Measurements from ENCODE around the gene MAP3K7CL. TPM values are rescaled to one million over a fixed set of nuclear protein-coding genes. Genes with fewer than 3 reads are reported as not detected.

MAP3K7CL gene
- total RNA-seq, 2 donors from 2014 or later, result 4.0 to 4.4 TPM

- DNase-seq (no peak), ATAC-seq (no peak)
- intact Hi-C loops (cut with DNase I, micrococcal nuclease), result no loop called here
These were observed 54.7 kb downstream of the MAP3K7CL start for GRCh38 chr21:29185172-29185571.

GRCh38 chr21:29185633-29186032 is 55.2 kb downstream of the MAP3K7CL start:
- no peak for DNase-seq
- intact Hi-C loops (cut with DNase I, micrococcal nuclease), result no loop called here
- ATAC-seq, result no peak

GRCh38 chr21:29186246-29186645 is 55.8 kb downstream of the MAP3K7CL start:
- DNase-seq (no peak), ATAC-seq (no peak)
- intact Hi-C loops (cut with DNase I, micrococcal nuclease), result no loop called here

DNA sequence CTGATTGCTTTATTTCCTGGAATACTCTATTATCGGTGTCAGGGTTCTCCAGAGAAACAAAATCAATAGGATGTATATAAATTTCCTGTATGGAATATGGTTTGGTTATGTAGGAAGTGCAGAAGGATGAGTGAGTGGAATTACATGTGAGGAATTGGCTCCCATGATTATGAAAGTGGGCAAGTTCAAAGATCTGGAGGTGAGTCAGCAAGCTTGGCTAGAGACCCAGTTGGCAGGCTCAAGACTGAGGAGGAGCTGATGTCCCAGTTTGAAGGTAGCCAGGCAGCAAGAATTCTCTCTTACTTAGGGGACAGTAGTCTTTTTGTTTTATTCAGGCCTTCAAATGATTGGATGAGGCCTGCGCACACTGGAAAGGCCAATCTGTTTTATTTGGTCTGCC is 57.5 kb downstream of the MAP3K7CL start:
- ATAC-seq (peak; percentile 40), DNase-seq (no peak)
- intact Hi-C loops (cut with DNase I, micrococcal nuclease), result no loop called here

DNA sequence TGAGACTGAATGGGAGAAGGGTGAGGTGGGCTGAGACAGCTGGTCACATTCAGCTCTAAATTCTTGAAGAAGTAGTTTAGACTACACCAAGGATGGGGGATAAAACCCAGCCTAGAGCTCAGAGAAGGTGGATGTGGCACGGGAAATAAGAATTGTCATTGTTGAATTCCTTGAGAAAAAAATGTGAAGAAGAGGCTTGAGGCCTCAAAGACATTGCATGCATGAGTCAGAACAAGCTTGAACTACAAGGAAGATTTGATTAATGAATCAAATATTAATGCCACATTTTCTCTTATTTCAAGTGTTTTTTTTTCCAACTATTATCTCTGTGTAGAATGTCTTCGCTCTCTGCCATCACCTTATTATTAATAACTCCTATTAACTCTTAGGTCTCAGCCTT is 58.9 kb downstream of the MAP3K7CL start:
- DNase-seq (no peak), ATAC-seq (no peak)
- intact Hi-C loops (cut with DNase I, micrococcal nuclease), result no loop called here

- intact Hi-C loops (cut with DNase I, micrococcal nuclease), result no loop called here
- DNase-seq (no peak), ATAC-seq (no peak)
These were observed 60.5 kb downstream of the MAP3K7CL start for GRCh38 chr21:29190923-29191331.

GRCh38 chr21:29193072-29193471 is 62.6 kb downstream of the MAP3K7CL start:
- intact Hi-C loops (cut with DNase I, micrococcal nuclease), result no loop called here
- DNase-seq (no peak), ATAC-seq (no peak)

GRCh38 chr21:29193901-29194300 is 63.5 kb downstream of the MAP3K7CL start:
- DNase-seq, result no peak
- intact Hi-C loops (cut with DNase I, micrococcal nuclease), result no loop called here
- no peak for ATAC-seq

DNA sequence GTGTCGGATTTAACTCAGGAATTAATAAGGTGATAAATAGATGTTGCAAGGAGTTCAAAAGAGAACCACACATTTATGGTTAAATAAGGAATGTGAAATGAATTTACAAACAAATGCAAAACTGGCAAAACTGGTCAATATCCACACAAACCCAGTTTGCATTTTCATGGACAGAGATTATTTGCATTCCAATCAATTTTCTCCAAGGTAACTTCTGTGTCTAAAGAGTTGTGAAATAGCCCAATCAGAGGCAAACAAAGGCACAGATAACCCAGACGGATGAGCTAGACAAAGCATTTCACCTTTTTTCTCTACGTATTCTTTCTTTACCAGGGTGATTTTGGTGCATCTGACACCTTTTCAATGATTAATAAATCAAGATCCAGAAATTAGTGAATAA is 63.9 kb downstream of the MAP3K7CL start:
- intact Hi-C loops (cut with DNase I, micrococcal nuclease), result no loop called here
- ATAC-seq, result no peak
- no peak for DNase-seq

DNA sequence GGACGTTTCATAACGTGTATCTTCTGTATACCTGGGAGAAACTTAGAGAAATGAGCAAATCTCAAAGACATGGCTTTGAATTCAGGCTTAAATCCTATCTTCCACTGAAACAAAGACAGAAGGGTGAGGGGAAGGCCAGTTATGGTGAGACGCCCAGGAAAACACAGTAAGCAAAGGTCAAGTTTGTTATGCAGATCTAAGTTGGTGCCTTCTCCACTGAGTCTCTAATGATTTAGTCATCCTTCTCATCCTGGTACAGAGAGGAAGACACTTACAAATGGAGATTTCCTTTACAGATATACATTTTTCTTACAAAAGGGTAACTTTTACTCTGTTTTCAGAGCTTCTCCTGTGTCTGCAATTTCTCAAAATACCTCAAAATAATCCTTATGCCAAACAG is 64.4 kb downstream of the MAP3K7CL start:
- intact Hi-C loops (cut with DNase I, micrococcal nuclease), result no loop called here
- ATAC-seq, result no peak
- no peak for DNase-seq

DNA sequence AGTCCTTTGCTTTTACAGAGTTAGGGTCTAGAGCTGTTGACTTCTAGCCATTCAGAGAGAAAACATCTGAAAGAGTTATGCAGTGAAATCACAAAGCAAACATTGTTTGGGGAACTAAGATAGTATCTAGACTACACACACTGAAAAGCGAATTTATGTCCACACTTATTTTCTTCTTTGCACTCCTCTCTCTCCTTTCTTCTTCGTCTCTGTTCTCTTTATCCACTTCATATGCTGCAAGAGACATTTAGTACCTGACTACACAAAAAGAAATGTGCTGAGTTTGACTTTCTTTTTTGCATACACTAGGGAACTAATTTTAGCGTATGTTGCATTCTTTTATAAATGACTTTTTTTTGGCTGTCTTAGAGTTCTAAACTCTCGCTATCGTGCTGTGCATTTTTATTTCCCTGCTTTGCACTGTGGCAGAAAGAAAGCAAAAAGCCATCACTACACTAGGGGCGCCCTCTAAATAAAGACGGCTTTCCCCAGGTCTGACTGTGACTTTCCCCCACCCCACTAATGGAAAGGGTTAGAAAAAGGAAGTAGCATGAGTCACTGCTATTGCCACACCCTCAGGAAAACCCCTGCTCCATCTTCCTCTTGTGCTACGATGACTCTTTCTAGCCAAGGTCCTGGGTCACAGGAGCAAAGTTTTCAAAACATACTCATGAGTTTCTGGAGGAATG is 65.7 kb downstream of the MAP3K7CL start:
- ATAC-seq (peak; percentile 86), DNase-seq (peak; percentile 25 to 58)
- intact Hi-C loops (cut with DNase I, micrococcal nuclease), result no loop called here

- intact Hi-C loops (cut with DNase I, micrococcal nuclease), result no loop called here
- ATAC-seq (no peak), DNase-seq (no peak)
These were observed 66.3 kb downstream of the MAP3K7CL start for GRCh38 chr21:29196670-29197191.

- intact Hi-C loops (cut with DNase I, micrococcal nuclease), result no loop called here
- ATAC-seq (no peak), DNase-seq (no peak)
These were observed 70.7 kb downstream of the MAP3K7CL start for GRCh38 chr21:29201186-29201585.

DNA sequence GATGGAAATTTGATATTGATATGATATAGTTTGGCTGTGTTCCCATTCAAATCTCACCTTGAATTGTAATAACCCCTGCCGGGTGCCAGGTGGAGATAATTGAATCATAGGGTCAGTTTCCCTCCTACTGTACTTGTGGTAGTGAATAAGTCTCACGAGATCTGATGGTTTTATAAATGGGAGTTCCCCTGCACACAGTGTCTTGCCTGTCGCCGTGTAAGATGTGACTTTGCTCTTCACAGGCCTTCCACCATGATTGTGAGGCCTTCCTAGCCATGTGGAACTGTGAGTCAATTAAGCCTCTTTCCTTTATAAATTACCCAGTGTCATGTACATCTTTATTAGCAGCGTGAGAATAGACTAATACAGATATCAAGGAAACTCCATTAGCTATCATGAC is 74.6 kb downstream of the MAP3K7CL start:
- no peak for ATAC-seq
- DNase-seq, result no peak
- intact Hi-C loops (cut with DNase I, micrococcal nuclease), result no loop called here

DNA sequence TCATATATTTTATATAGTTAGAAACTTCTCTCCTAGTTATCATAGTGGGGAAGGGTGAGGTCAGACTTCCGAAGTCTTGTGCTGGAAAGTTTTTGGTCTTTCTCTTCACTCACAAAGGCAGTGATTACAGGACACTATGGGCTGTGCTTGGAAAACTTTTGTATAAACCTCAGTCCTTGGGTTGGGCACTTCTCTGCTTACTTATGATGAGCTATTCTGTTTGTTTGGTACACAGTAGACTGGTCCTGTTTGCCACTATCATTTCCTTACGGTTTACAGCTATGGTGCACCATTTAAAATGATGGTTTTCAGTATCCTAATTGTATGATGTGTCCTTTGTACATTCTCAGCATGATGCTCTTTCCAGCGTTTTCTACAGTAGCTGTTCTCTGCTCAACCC is 75.5 kb downstream of the MAP3K7CL start:
- no peak for DNase-seq
- intact Hi-C loops (cut with DNase I, micrococcal nuclease), result no loop called here
- peak; percentile 48 for ATAC-seq

DNA sequence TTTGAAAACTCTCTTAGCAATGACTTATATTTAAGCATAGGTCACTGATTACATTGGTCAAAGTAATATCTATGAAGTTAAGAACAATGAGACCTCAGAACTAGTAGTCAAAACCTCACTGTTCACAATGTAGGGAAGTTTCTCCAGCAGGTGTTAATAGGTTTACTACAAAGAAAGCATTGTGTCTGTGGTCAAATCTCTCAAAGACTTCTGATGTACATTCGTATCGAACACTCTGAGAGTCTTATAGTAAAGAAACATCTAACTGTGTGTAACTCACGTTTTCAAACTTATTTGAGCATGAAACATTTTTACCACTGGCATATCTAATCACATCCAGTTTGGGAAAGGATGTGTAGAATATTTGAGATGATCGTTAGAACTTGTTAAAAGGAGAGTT is 76.0 kb downstream of the MAP3K7CL start:
- no peak for ATAC-seq
- intact Hi-C loops (cut with DNase I, micrococcal nuclease), result no loop called here
- no peak for DNase-seq

GRCh38 chr21:29207201-29207600 is 76.8 kb downstream of the MAP3K7CL start:
- ATAC-seq (no peak), DNase-seq (no peak)
- intact Hi-C loops (cut with DNase I, micrococcal nuclease), result no loop called here

DNA sequence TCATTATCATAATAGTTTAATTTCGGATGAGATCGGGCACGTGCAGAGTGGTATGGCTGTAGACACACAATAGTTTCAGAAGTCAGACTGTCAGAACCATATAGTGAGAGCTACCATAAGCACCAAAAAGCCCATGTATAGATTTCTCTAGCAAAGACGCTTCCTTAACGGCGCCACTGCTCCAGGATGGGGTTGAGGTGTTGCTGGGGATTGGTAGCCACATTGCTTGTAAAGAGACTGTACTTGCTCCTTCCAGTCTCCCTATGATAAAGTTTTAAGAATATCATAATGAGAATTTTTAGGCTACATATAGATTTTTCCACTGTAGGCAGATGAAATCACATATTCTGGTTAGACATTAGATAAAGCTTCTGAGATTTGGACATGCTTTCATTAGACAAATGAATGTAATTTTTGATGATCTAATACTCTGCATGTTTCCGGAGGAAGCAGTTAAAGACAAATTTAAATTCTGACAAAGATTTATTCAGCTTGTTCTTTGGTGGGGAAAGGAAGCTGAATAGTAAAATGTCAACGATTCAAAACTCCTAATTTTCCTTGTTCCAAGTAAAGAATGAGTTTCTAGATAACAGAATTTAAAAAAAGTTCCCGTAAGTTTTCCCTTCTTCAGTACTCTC is 77.7 kb downstream of the MAP3K7CL start:
- intact Hi-C loops (cut with DNase I, micrococcal nuclease), result no loop called here
- no peak for ATAC-seq
- no peak for DNase-seq

DNA sequence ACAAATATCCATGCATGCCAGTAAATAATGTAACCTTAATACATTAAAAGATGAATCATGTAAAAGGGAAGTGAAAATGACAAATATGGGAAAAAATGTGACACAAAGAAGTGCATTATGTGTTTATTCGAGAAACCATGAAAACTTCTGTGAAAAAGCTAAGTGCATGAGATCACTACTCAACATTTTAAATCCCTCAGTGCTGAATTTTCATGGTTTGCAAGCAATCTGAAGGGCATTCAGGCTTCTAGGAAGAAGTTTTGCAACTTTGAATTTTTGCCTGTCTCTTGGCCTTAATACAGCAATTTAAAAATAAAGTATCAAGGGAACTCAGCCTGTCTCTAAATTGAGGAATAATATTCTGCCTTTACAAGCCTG is 78.2 kb downstream of the MAP3K7CL start:
- no peak for ATAC-seq
- DNase-seq, result no peak
- intact Hi-C loops (cut with DNase I, micrococcal nuclease), result no loop called here

GRCh38 chr21:29209696-29210095 is 79.3 kb downstream of the MAP3K7CL start:
- intact Hi-C loops (cut with DNase I, micrococcal nuclease), result no loop called here
- no peak for ATAC-seq
- no peak for DNase-seq

DNA sequence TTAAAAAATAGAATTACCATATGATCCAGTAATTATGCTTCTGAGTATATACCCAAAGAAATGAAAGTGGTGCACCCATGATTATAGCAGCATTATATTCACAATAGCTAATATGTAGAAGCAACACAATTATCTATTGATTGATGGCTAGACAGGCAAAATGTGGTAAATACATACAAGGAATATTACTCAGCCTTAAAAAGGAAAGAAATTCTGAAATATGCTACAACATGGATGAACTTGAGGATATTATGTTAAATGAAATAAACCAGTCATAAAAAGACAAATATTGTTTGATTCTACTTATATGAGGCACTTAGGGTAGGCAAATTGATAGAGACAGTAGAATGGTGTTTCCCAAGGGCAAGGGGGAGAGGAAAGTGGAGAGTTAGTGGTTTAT is 80.8 kb downstream of the MAP3K7CL start:
- ATAC-seq, result no peak
- no peak for DNase-seq
- intact Hi-C loops (cut with DNase I, micrococcal nuclease), result no loop called here
